Stimulated activated naive CD8-positive, alpha-beta T cell treated with anti-CD3 and anti-CD28 coated beads, Interleukin-15, amount 100 ng/mL, for 72 hours (primary cell): Measurements from ENCODE around the gene MEIS1.

Source experiments
- ATAC-seq: fragments of 150-1000 bp; cut with Tn5 transposase; 2 replicates; pipeline ENCODE4 v1.10.0; 2021; ENCODE audit warnings: mild to moderate bottlenecking, moderate library complexity
- DNase-seq, 2 donors: peaks; one replicate each; pipeline ENCODE4 v3.0.0; 2021 to 2022
- H3K27ac Mint-ChIP-seq, 2 donors: one replicate each; pipeline ENCODE4 v1.8.0; 2022; ENCODE audit warnings: mild to moderate bottlenecking in 2 of 2, mixed read lengths in 2 of 2, moderate library complexity in 2 of 2
- H3K27me3 Mint-ChIP-seq: one replicate; pipeline ENCODE4 v1.8.0; 2022; ENCODE audit warnings: mixed read lengths
- H3K4me1 Mint-ChIP-seq: one replicate; pipeline ENCODE4 v1.8.0; 2022; ENCODE audit warnings: mild to moderate bottlenecking, mixed read lengths
- H3K4me3 Mint-ChIP-seq, 2 donors: one replicate each; pipeline ENCODE4 v1.8.0; 2022; ENCODE audit warnings: mild to moderate bottlenecking in 2 of 2, mixed read lengths in 2 of 2, moderate library complexity in 1 of 2
- H3K9me3 Mint-ChIP-seq, 2 donors: one replicate each; pipeline ENCODE4 v1.8.0; 2022; ENCODE audit warnings: mixed read lengths in 2 of 2

Gene MEIS1

DNA sequence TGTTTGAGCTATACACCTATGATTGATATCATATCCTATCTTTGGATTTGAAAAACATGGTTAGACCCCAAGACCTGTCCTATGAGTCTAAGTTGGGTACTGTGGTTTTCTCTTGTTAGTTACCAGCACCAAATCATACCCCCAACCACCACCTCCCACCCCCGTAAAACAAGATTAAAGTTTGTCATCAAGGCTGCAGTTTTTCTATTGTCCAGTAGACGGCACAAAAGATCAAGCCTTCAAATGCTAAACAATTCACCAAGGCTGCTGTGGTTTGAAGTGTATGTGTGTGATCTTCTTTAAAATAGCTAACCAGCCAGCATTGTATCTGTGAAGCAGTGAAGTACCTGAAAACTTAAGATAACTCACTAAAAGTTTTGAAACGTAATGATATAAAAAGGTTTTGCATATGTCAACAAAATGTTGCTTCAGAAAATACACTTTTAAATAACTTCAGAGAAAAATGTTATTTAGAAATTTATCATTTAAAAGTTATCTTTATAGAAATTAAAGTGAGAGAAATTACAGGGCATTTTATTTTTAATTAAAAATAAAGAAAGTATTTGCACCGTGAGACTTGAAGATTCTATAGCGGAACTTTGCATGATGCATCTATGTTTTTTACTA, 5.8 kb upstream of the MEIS1 start:
- H3K27ac Mint-ChIP-seq, result no peak overlapping the region
- DNase-seq, result no peak
- peaks cover 81% of the 10 kb centered on the region for H3K27me3 Mint-ChIP-seq
- peak; percentile 21 for ATAC-seq
- H3K9me3 Mint-ChIP-seq, result no peaks in the 10 kb centered on the region
- no peak overlapping the region for H3K4me3 Mint-ChIP-seq
- H3K4me1 Mint-ChIP-seq, result peaks cover 20% of the 10 kb centered on the region

DNA sequence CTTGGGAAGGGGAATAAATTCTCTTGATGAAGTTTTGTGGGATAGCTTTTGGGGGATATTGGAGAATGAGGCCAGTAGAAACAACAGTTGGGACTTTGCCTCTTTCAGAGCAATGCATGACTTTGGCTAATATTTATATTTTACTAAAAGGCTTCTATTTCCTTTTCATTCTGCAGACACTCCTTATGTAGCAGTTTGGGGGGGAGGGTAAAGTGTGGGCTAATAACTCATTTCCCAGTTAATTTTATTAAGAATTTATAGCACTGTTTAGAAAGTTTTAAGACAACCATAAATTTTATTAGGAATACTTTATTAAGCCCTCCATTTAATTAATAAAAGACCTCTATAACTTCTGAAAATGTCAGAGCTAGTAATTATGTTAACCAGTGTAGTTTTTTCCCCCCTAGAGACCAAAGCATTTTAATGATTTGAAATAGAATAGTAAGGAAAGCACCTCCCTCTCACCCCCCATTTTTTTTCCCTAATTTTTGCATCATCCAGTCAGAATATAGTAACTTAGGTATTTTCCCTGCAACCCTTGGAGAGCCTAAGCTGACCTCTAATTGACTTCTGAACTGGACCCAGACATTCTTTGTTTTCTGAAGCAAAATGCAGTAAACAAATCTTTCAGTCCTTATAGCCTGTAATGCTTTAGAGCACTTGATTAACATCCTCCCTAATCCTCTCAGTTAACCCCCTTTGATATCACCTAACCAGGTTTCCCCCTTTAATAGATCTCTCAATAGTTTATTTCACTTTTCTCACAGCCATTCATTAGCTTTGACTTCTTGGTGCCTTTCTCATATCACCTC, 5.0 kb upstream of the MEIS1 start:
- H3K27ac Mint-ChIP-seq, result peak overlapping the region in 1 of 2 donors; percentile 24
- no peak overlapping the region for H3K4me3 Mint-ChIP-seq
- peaks cover 83% of the 10 kb centered on the region for H3K27me3 Mint-ChIP-seq
- H3K4me1 Mint-ChIP-seq, result peaks cover 28% of the 10 kb centered on the region
- ATAC-seq (no peak), DNase-seq (no peak)
- H3K9me3 Mint-ChIP-seq, result no peaks in the 10 kb centered on the region

DNA sequence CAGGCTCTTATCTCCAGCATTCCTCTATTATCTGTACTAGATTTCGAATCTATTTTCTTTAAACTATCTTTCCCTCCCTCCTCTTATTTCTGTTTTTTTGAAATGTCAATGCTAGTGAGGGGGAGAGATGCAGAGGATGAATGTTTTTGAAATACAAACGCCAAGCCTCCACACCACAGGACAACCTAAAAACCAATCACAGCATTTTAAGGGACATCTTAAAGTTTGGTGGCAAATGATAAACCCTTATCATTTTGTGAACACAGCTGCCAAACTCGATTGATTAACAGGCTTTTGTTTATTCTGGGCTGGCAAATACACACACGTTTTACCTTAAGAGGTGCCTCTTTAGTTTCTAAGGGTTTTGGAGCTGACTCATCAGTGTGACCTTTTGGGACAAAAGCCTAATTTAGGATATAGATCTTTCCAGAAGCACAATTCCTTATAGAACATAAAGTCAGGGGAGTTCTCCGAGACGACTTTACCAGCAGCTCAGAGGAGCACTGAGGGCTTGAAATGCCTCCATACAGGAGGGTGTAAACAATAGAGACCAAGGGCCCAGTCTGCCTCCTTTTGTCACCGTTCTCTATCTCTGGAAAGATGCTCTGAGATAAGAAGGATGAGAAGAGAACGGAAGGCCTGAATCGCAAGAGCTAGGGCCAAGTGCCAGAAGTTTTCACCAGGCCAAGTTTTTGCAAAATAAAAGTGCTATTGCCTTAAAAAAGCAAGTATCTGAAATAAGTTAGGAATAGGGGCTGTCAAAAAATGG, 4.2 kb upstream of the MEIS1 start:
- no peak overlapping the region for H3K4me3 Mint-ChIP-seq
- H3K27ac Mint-ChIP-seq, result no peak overlapping the region
- peaks cover 83% of the 10 kb centered on the region for H3K27me3 Mint-ChIP-seq
- DNase-seq (no peak), ATAC-seq (no peak)
- peaks cover 36% of the 10 kb centered on the region for H3K4me1 Mint-ChIP-seq
- no peaks in the 10 kb centered on the region for H3K9me3 Mint-ChIP-seq

DNA sequence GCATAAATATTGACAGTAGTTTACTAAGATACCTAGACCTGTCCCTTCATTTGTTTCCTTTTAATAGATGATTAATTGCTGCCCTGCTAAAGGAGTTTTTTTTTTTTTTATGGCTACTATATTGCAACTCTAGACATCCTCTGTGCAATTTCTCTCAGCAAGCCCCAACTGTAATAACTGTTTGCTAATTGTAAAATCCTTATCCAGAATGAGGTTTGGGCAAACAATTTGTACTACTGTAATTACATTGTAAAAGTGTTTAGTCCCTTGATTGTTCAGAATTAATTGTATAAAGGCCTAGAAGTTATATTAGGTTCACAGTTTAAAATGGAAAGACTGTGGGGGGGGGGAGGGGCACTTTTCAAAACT, 3.7 kb upstream of the MEIS1 start:
- Mint-ChIP-seq H3K9me3 (no peaks in the 10 kb centered on the region), H3K27me3 (peaks cover 82% of the 10 kb centered on the region), H3K4me1 (peaks cover 37% of the 10 kb centered on the region), H3K4me3 (no peak overlapping the region), H3K27ac (no peak overlapping the region)
- no peak for DNase-seq
- no peak for ATAC-seq

DNA sequence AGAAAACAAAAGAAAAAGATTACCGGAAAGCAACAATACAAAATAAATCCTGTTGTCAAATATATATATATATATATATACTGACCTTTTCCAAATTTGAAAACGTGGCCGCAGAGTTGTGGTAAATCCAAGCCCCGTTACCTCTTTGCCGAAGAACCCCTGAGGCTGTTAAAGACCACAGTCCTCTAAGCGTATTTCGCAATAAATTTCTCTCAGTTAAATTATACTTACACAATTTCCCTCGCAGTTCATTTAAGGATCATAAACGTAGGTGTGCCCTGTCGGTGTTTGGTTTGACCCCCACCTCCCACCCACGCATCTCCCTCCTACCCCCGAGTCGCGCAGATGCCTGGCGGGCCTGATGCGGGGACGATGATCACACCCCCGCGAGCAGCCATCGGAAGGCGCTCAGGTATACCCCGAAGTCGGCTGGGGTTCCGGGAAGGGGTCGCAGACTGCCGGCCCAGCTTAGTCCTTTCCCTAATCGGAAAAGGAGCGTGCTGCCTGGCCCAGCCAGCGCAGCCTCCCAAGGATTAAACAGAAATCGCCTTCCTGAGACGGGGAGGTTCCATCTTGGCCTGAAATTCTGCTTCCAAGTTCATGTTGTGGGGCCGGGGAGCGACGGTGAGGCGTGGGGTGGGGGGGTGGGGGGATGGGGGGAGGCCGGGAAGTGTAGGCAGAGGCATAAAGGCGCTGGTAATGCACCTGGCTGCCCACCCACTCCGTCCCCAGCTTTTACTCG, 2.9 kb upstream of the MEIS1 start:
- Mint-ChIP-seq H3K4me1 (peaks cover 37% of the 10 kb centered on the region), H3K27me3 (peaks cover 82% of the 10 kb centered on the region), H3K27ac (no peak overlapping the region), H3K4me3 (peak overlapping the region in 1 of 2 donors; percentile 58), H3K9me3 (no peaks in the 10 kb centered on the region)
- no peak for ATAC-seq
- no peak for DNase-seq

DNA sequence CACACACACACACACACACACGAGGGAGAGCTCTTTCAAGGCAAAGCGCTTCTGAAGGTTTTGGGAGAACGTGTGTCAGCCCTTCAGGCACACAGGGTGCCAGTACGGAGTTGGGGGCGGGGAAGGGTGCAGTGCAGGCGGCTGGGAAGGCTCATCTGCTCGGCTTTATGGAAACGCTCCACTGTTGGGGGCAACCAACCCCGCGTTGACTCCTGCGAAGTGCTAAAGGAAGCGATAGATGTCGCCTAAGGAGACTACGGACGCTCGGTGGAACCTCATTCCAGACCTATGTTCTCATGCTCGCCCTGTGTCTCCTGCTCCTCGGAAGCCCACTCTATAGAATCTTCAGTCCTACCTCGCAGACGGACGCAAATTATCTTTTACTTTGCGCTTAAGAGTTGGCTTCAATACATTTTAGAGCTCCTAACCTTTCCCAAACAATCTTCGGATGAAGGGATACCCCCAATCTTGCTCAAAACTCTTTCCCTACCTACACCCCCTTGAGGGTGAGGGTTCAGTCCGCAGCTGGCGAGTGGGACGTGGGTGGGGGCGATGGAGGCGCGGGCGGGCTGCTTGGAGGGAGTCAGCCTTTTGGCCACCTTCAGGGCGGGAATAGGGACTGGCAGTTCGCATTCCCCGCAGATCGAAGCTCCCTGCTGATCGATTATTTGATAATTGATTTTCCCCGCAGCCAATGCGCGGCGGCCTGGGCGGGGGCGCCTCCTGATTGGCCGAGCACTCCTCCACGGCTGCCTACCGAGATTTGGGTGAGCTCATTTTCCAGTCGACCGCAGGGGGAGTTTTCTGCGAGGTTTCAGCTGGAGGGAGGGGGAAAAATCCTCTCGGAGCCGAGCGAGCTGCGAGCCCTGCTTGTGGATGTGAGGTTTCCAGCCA, 1.9 kb upstream of the MEIS1 start:
- Mint-ChIP-seq H3K9me3 (no peaks in the 10 kb centered on the region), H3K27ac (no peak overlapping the region), H3K27me3 (peaks cover 84% of the 10 kb centered on the region), H3K4me1 (peaks cover 37% of the 10 kb centered on the region), H3K4me3 (peak overlapping the region; percentile 87 to 89)
- ATAC-seq (peak; percentile 47), DNase-seq (peak in 1 of 2 donors; percentile 43)

DNA sequence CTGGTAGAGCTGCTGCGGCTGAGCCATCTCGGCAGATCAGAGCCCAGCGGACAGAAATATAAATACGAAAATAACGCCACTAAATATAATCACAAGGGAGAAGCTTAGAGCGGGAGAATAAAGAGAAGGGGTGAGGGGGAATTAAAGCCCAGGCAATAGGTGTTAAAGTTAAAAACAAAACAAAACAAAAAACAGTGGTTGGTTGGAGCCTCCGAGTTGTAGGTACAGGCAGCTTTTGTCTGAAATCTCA, 1.3 kb upstream of the MEIS1 start:
- no peak for ATAC-seq
- Mint-ChIP-seq H3K27ac (no peak overlapping the region), H3K9me3 (no peaks in the 10 kb centered on the region), H3K4me3 (peak overlapping the region; percentile 87 to 89), H3K4me1 (peaks cover 37% of the 10 kb centered on the region), H3K27me3 (peaks cover 89% of the 10 kb centered on the region)
- DNase-seq, result no peak

DNA sequence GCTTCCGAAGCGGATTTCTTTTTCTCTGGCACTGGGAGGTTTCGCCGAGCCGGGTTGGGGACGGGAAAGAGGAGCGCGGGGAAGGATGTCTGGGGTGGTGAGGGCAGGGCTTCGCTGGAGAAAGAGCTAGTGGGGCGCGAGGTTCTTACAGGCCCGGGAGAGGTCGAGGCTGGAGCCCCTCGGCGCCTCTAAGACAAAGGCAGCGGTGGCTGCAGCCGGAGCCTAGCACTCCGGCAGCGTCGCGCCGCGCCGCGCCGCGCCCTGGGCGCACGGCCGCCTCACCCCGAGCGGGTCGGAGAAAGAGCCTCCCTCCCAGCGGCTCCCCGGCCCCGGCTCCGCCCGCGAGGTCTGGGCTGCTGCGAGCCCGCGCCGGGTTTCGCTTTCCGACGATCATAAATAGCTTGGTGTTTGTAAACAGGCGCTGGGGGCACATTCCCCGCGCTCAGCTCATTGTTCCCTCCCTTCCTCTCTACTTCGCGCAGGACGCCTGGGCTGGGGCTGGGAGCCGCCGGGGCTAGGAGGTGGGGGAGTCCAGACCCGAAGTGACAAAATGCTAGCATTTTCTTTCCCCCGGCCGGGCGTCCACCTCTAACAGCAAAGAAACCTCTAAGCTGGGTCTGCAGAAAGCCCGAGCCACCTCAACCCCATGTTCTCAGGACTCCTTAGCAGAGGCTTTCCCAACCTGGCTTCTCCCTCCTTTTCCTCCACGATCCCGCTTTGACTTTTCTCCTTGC, 813 bp upstream of the MEIS1 start:
- ATAC-seq (peak; percentile 48), DNase-seq (peak in 1 of 2 donors; percentile 13)
- no peaks in the 10 kb centered on the region for H3K9me3 Mint-ChIP-seq

DNA sequence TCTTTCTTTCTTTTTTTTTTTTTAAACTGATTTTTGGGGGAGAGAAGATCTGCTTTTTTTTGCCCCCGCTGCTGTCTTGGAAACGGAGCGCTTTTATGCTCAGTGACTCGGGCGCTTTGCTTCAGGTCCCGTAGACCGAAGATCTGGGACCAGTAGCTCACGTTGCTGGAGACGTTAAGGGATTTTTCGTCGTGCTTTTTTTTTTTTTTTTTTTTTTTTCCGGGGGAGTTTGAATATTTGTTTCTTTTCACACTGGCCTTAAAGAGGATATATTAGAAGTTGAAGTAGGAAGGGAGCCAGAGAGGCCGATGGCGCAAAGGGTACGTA, 587 bp downstream of the MEIS1 start:
- DNase-seq (no peak), ATAC-seq (no peak)
- Mint-ChIP-seq H3K9me3 (no peaks in the 10 kb centered on the region), H3K27ac (no peak overlapping the region), H3K4me1 (peaks cover 49% of the 10 kb centered on the region), H3K27me3 (peaks cover 97% of the 10 kb centered on the region), H3K4me3 (peak overlapping the region; percentile 80 to 84)

More for the DNA sequence above, 813 bp upstream of the MEIS1 start:
- Mint-ChIP-seq H3K4me1 (peaks cover 37% of the 10 kb centered on the region), H3K27ac (no peak overlapping the region), H3K4me3 (peak overlapping the region; percentile 87 to 89), H3K27me3 (peaks cover 94% of the 10 kb centered on the region)

DNA sequence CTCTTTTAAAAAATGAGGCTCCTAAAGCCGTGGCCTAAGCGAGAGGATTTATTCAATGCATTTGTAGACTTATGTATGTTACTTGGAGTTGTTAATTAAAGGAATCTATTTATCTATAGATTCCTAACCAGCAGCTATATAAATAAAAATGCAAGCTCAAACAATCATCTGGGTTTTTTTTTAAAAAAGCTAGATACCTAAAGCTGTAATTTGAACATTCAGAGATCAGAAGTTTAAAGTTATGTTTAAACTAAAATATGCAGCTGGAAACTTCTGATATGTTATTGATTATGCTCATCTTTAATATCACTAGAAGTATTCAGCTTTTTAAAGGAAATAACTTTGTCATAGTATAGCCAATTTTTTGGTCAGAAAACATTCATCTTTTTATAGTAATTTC, 1.0 kb downstream of the MEIS1 start:
- no peaks in the 10 kb centered on the region for H3K9me3 Mint-ChIP-seq
- H3K27me3 Mint-ChIP-seq, result peaks cover 97% of the 10 kb centered on the region
- no peak overlapping the region for H3K27ac Mint-ChIP-seq
- no peak for ATAC-seq
- H3K4me1 Mint-ChIP-seq, result peaks cover 49% of the 10 kb centered on the region
- peak overlapping the region in 1 of 2 donors; percentile 84 for H3K4me3 Mint-ChIP-seq
- no peak for DNase-seq

DNA sequence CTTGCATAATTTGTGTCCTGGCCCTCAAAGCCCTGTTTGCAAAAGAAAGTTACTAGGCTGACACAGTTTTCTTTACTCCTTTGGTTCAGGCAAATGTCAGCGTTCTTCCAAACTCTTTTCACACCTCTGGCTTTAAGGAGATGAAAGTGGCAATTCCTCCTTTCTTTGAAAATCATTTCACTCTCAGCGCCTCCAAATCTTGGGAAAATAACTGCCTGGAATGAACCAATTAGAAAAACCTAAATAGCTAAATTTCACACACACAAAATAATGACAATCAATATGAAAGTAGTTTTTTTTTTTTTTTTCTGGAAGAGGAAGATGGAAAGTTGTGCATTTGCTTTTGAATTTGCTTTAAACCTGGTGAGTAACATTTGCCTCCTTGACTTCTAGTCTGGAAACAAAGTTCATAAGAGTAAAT, 1.7 kb downstream of the MEIS1 start:
- H3K4me1 Mint-ChIP-seq, result peaks cover 49% of the 10 kb centered on the region
- ATAC-seq, result no peak
- no peaks in the 10 kb centered on the region for H3K9me3 Mint-ChIP-seq
- H3K4me3 Mint-ChIP-seq, result no peak overlapping the region
- no peak for DNase-seq
- no peak overlapping the region for H3K27ac Mint-ChIP-seq
- peaks cover 98% of the 10 kb centered on the region for H3K27me3 Mint-ChIP-seq

DNA sequence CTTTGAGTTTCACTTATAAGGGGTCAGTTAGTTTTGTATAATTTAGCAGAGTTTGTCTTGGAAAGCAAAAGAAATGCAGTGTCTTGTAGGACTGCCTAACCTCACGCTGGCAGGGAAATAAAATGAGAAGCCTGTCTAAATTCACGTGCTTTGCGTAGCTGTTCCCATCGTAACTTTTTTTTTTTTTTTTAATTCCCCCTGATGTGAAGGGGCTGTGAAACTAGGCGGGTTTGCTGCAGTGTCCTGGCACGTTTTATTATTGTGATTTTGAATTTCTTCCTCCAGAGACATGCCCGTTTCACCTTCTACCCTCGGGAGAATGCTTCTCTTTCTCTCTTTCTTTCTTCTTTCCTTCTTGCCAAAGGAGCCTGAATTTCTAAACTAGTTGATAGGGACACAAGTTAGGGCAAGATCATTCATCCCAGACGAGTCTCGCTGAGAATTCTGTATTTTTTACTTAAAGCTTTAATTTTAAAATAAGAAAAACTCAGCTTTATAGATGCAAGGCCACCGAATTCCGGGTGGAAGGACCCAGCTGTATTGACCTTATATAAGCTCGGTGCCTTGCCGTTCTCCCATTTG, 2.3 kb downstream of the MEIS1 start:
- ATAC-seq (no peak), DNase-seq (no peak)
- peaks cover 99% of the 10 kb centered on the region for H3K27me3 Mint-ChIP-seq
- no peaks in the 10 kb centered on the region for H3K9me3 Mint-ChIP-seq
- no peak overlapping the region for H3K4me3 Mint-ChIP-seq
- H3K4me1 Mint-ChIP-seq, result peaks cover 48% of the 10 kb centered on the region
- H3K27ac Mint-ChIP-seq, result no peak overlapping the region

DNA sequence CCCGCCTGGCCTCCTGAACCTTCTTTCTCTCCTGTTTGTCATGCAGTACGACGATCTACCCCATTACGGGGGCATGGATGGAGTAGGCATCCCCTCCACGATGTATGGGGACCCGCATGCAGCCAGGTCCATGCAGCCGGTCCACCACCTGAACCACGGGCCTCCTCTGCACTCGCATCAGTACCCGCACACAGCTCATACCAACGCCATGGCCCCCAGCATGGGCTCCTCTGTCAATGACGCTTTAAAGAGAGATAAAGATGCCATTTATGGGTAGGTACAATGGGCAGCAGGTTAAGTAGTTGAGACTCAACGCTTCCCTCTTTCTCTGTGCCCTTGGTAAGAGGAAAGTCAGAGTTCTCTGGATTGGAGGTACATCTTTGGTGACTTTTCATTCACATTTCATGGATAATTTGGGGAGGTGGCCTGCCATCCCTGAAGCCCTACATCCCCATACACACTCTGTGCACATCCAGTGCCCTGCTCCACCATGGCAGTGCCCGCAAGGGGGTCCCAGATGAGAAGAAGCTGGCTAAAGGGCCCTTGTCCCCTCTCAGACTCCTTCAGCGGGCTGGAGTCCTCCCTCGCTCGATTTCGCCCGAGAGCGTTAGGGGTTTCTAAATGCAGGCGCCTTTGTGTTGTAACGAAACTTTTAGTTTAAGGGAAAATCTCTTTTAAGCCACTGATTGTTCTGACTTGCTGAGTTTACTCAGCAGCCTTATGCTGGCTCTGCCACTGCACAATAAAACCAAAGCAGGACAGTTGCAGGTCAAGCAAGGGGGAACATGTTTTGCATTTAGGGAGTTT, 3.0 kb downstream of the MEIS1 start:
- DNase-seq (no peak), ATAC-seq (no peak)
- Mint-ChIP-seq H3K4me3 (no peak overlapping the region), H3K27ac (no peak overlapping the region), H3K27me3 (peaks cover 92% of the 10 kb centered on the region), H3K9me3 (no peaks in the 10 kb centered on the region), H3K4me1 (peaks cover 41% of the 10 kb centered on the region)
